WTC11 (cell line): ENCODE results near the gene IMP3. TPM values are rescaled to one million over a fixed set of nuclear protein-coding genes. Genes with fewer than 3 reads are reported as not detected.

Source experiments
- ATAC-seq: fragments of 200-7000 bp; cut with Tn5 transposase; 2 replicates; pipeline ENCODE4 v1.10.0; 2021; ENCODE audit warnings: mild to moderate bottlenecking, moderate library complexity
- CTCF ChIA-PET: fragments of 300-600 bp; sonication (Branson Sonifier 250); formaldehyde crosslinking; loops from one replicate; lab custom pipeline; 2021; ENCODE audit warnings: antibody characterized with exemption; lab: Charles Lee
- POLR2A ChIA-PET: fragments of 350-600 bp; sonication (Branson Sonifier 250); formaldehyde crosslinking; loops from one replicate; lab custom pipeline; 2021; ENCODE audit warnings: antibody characterized with exemption; lab: Charles Lee
- DNase-seq: peaks from one replicate; pipeline ENCODE4 v3.0.0; 2021; ENCODE audit warnings: low spot score
- H3K27ac Mint-ChIP-seq: 2 replicates; pipeline ENCODE4 v1.8.0; 2021; ENCODE audit warnings: mixed read lengths
- H3K27me3 Mint-ChIP-seq: 2 replicates; pipeline ENCODE4 v1.8.0; 2021; ENCODE audit warnings: low read depth, mild to moderate bottlenecking, moderate library complexity, mixed read lengths
- H3K36me3 Mint-ChIP-seq: 2 replicates; pipeline ENCODE4 v1.8.0; 2021; ENCODE audit warnings: mixed read lengths
- H3K4me1 Mint-ChIP-seq: 2 replicates; pipeline ENCODE4 v1.8.0; 2022; ENCODE audit warnings: mixed read lengths
- H3K4me3 Mint-ChIP-seq: 2 replicates; pipeline ENCODE4 v1.8.0; 2021; ENCODE audit warnings: mild to moderate bottlenecking, moderate library complexity, mixed read lengths
- H3K9me3 Mint-ChIP-seq: 2 replicates; pipeline ENCODE4 v1.8.0; 2021; ENCODE audit warnings: mixed read lengths
- ARID4B ChIP-seq: sonication (generic); formaldehyde crosslinking; IDR thresholded peaks from 2 replicates; pipeline ENCODE4 v1.8.0; 2023; ENCODE audit warnings: missing genetic modification reagents, mild to moderate bottlenecking, borderline replicate concordance
- ATF2 ChIP-seq: sonication (generic); formaldehyde crosslinking; IDR thresholded peaks from 2 replicates; pipeline ENCODE4 v1.8.1; 2022; ENCODE audit warnings: low read depth, missing genetic modification reagents, borderline replicate concordance
- CDX4 ChIP-seq: fragments of 250-450 bp; sonication (Bioruptor Pico); IDR thresholded peaks from 2 replicates; pipeline ENCODE4 v1.9.0; 2021; ENCODE audit warnings: moderate library complexity, mild to moderate bottlenecking, inconsistent platforms, borderline replicate concordance
- ERG ChIP-seq: fragments of 250-450 bp; sonication (Bioruptor Pico); IDR thresholded peaks from 2 replicates; pipeline ENCODE4 v1.8.0; 2021; ENCODE audit warnings: mild to moderate bottlenecking
- FOXJ3 ChIP-seq: sonication (generic); formaldehyde crosslinking; IDR thresholded peaks from 2 replicates; pipeline ENCODE4 v1.9.0; 2021; ENCODE audit warnings: missing genetic modification reagents, mild to moderate bottlenecking, borderline replicate concordance
- GABPB1 ChIP-seq: sonication (generic); formaldehyde crosslinking; IDR thresholded peaks from 2 replicates; pipeline ENCODE4 v1.8.1; 2023; ENCODE audit warnings: mild to moderate bottlenecking, missing genetic modification reagents
- IRF1 ChIP-seq: sonication (generic); formaldehyde crosslinking; IDR thresholded peaks from 2 replicates; pipeline ENCODE4 v1.8.0; 2023; ENCODE audit warnings: missing genetic modification reagents
- MXD4 ChIP-seq: fragments of 250-450 bp; sonication (Bioruptor Pico); IDR thresholded peaks from 2 replicates; pipeline ENCODE4 v1.8.0; 2021; ENCODE audit warnings: mild to moderate bottlenecking, moderate library complexity, borderline replicate concordance
- MYBL2 ChIP-seq: sonication (generic); formaldehyde crosslinking; IDR thresholded peaks from 2 replicates; pipeline ENCODE4 v1.8.1; 2023; ENCODE audit warnings: mild to moderate bottlenecking, moderate library complexity, missing genetic modification reagents
- NFATC4 ChIP-seq: fragments of 250-450 bp; sonication (Bioruptor Pico); IDR thresholded peaks from 2 replicates; pipeline ENCODE4 v1.9.0; 2021; ENCODE audit warnings: mild to moderate bottlenecking
- NFYB ChIP-seq: sonication (generic); formaldehyde crosslinking; conservative IDR thresholded peaks from 2 replicates; pipeline ENCODE4 v1.8.0; 2022; ENCODE audit warnings: low read depth, missing genetic modification reagents
- OVOL2 ChIP-seq: fragments of 250-450 bp; sonication (Bioruptor Pico); IDR thresholded peaks from 2 replicates; pipeline ENCODE4 v1.9.0; 2021; ENCODE audit warnings: mild to moderate bottlenecking, borderline replicate concordance
- PRDM15 ChIP-seq: sonication (generic); formaldehyde crosslinking; IDR thresholded peaks from 2 replicates; pipeline ENCODE4 v1.8.0; 2022; ENCODE audit warnings: missing genetic modification reagents
- TP53 ChIP-seq: sonication (generic); formaldehyde crosslinking; IDR thresholded peaks from 2 replicates; pipeline ENCODE4 v1.8.1; 2023; ENCODE audit warnings: mild to moderate bottlenecking, missing genetic modification reagents
- USF1 ChIP-seq: sonication (generic); formaldehyde crosslinking; IDR thresholded peaks from 2 replicates; pipeline ENCODE4 v1.8.0; 2022; ENCODE audit warnings: mild to moderate bottlenecking, missing genetic modification reagents
- ZBTB21 ChIP-seq: sonication (generic); formaldehyde crosslinking; IDR thresholded peaks from 2 replicates; pipeline ENCODE4 v1.8.1; 2023; ENCODE audit warnings: mild to moderate bottlenecking, missing genetic modification reagents, borderline replicate concordance
- ZNF219 ChIP-seq: sonication (generic); formaldehyde crosslinking; IDR thresholded peaks from 2 replicates; pipeline ENCODE4 v1.8.0; 2023; ENCODE audit warnings: missing genetic modification reagents, mild to moderate bottlenecking, borderline replicate concordance
- ZNF317 ChIP-seq: sonication (generic); formaldehyde crosslinking; IDR thresholded peaks from 2 replicates; pipeline ENCODE4 v1.8.1; 2023; ENCODE audit warnings: low read depth, mild to moderate bottlenecking, moderate library complexity, missing genetic modification reagents, borderline replicate concordance
- total RNA-seq: library from RNA; stranded (reverse); gene quantifications from 3 replicates; pipeline ENCODE4 v1.2.3, GENCODE V29; 2021

IMP3 gene
- total RNA-seq, 1 experiment from 2014 or later = 107 TPM

GRCh38 chr15:75663931-75664421, 24.0 kb upstream of the IMP3 start:
- POLR2A ChIA-PET = no interaction called here
- Mint-ChIP-seq H3K27me3 (no peaks in the 10 kb centered on the region), H3K27ac (no peak overlapping the region), H3K4me3 (no peak overlapping the region), H3K4me1 (no peaks in the 10 kb centered on the region)
- ATAC-seq (no peak), DNase-seq (no peak)
- CTCF ChIA-PET = interaction anchor here (1.0 kb wide), 1 partner anchor 16 kb away, joined by 3 read pairs; the partner anchor contains the start of gene SNX33
- TF ChIP-seq ZNF219 (no peak), NFATC4 (CRISPR knock-in tag) (no peak), MXD4 (CRISPR knock-in tag) (no peak), GABPB1 (CRISPR knock-in tag) (no peak), ERG (CRISPR knock-in tag) (no peak), ATF2 (no peak), FOXJ3 (CRISPR knock-in tag) (no peak), TP53 (CRISPR knock-in tag) (no peak), NFYB (CRISPR knock-in tag) (no peak), CDX4 (CRISPR knock-in tag) (no peak), USF1 (CRISPR knock-in tag) (no peak), IRF1 (CRISPR knock-in tag) (no peak), OVOL2 (CRISPR knock-in tag) (no peak), ZBTB21 (CRISPR knock-in tag) (no peak)
- TF ChIP-seq, all 79 proteins: peak for 0
- Mint-ChIP-seq H3K9me3 (no peaks in the 10 kb centered on the region), H3K36me3 (no peaks in the 10 kb centered on the region; the same call in 1 of the 2 replicates)

GRCh38 chr15:75662823-75663519, 22.9 kb upstream of the IMP3 start:
- H3K27me3 Mint-ChIP-seq = no peaks in the 10 kb centered on the region
- no peak overlapping the region for H3K27ac Mint-ChIP-seq
- ChIA-PET CTCF (interaction anchor here (1.0 kb wide), 1 partner anchor 15 kb away, joined by 3 read pairs; the partner anchor contains the start of gene SNX33), POLR2A (no interaction called here)
- 0 out of 2 replicates have a peak, but pooled peaks cover 5% of the 10 kb centered on the region for H3K36me3 Mint-ChIP-seq
- no peaks in the 10 kb centered on the region for H3K4me1 Mint-ChIP-seq
- H3K4me3 Mint-ChIP-seq = no peak overlapping the region
- no peak for ATAC-seq
- no peak for DNase-seq
- H3K9me3 Mint-ChIP-seq = no peaks in the 10 kb centered on the region
- TF ChIP-seq ARID4B (CRISPR knock-in tag) = no peak
- TF ChIP-seq MYBL2 (CRISPR knock-in tag) = no peak
- TF ChIP-seq PRDM15 (CRISPR knock-in tag) = no peak
- TF ChIP-seq FOXJ3 (CRISPR knock-in tag) = no peak
- no peak for TF ChIP-seq ZNF317
